ENCODE measurements around the gene NFIA. TPM values are rescaled to one million over a fixed set of nuclear protein-coding genes. Genes with fewer than 3 reads are reported as not detected.

NFIA gene
- total and polyA plus RNA-seq, 9 of the 15 experiments (the other 6 are each of a cell fraction or from before 2014, with no cell fraction given): 5.3 to 24.9 (median 9.8) TPM

GRCh38 chr1:61076728-61077675, 5.4 kb upstream of the NFIA start (continued):
- TF ChIP-seq HES1 (IDR thresholded peaks at IDR 0.05; ENCODE audit: low read depth): peak; percentile 59
- TF ChIP-seq UBTF (IDR thresholded peaks at IDR 0.05; ENCODE audit: borderline replicate concordance in 1 of 2, low read depth in 2 of 2, low read length in 2 of 2): peak in 1 of 2 experiments; percentile 41; a peak in 2 of 4 replicates
- TF ChIP-seq, protein P1, sequence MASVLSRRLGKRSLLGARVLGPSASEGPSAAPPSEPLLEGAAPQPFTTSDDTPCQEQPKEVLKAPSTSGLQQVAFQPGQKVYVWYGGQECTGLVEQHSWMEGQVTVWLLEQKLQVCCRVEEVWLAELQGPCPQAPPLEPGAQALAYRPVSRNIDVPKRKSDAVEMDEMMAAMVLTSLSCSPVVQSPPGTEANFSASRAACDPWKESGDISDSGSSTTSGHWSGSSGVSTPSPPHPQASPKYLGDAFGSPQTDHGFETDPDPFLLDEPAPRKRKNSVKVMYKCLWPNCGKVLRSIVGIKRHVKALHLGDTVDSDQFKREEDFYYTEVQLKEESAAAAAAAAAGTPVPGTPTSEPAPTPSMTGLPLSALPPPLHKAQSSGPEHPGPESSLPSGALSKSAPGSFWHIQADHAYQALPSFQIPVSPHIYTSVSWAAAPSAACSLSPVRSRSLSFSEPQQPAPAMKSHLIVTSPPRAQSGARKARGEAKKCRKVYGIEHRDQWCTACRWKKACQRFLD (CRISPR knock-in tag; IDR thresholded peaks at IDR 0.05): peak; percentile 52
- 0 out of 2 replicates have a peak, but pooled peaks have one; percentile 12 for TF ChIP-seq TARDBP (IDR thresholded peaks at IDR 0.05)
- TF ChIP-seq TRIM24 (IDR thresholded peaks at IDR 0.05): 0 out of 4 replicates have a peak, but pooled peaks of 1 of the 2 experiments have one; percentile 51
- no peak for TF ChIP-seq CBX5 (IDR thresholded peaks at IDR 0.05; ENCODE audit: borderline replicate concordance, low read depth)
- no peak for TF ChIP-seq AFF1 (IDR thresholded peaks at IDR 0.05; ENCODE audit: low read depth in 1 of 2, partially characterized antibody in 2 of 2)
- TF ChIP-seq ELF2 (CRISPR knock-in tag; IDR thresholded peaks at IDR 0.05): 0 out of 2 replicates have a peak, but pooled peaks have one; percentile 68
- peak; percentile 28 for TF ChIP-seq TAF1 (IDR thresholded peaks at IDR 0.05; ENCODE audit: control insufficient read depth, extremely low read depth, insufficient read depth, low read length, severe bottlenecking)
- peak; percentile 74 for TF ChIP-seq POLR2G (IDR thresholded peaks at IDR 0.05; ENCODE audit: low read depth, low read length)
- no peak; a peak in 1 of 4 replicates for TF ChIP-seq ZNF639 (CRISPR knock-in tag; conservative IDR thresholded peaks at IDR 0.05 in 1 of 2, IDR thresholded peaks at IDR 0.05 in 1 of 2)
- peak; percentile 79 for TF ChIP-seq RNF2 (IDR thresholded peaks at IDR 0.05)
- peak; percentile 51 to 92 for TF ChIP-seq RCOR1 (IDR thresholded peaks at IDR 0.05; ENCODE audit: borderline replicate concordance in 1 of 2, low read depth in 2 of 2, low read length in 2 of 2)
- TF ChIP-seq MTA3 (IDR thresholded peaks at IDR 0.05; ENCODE audit: borderline replicate concordance): peak; percentile 83; the same call in 1 of the 2 replicates
- no peak for TF ChIP-seq PRMT5 (CRISPR knock-in tag; IDR thresholded peaks at IDR 0.05)
